Neural progenitor cell (in vitro differentiated cells): ENCODE results near the gene NTMT1. TPM values are rescaled to one million over a fixed set of nuclear protein-coding genes. Genes with fewer than 3 reads are reported as not detected.

ENCODE experiments used
- DNase-seq: peaks from one replicate; pipeline ENCODE4 v3.0.0-alpha.2; 2016; ENCODE audit warnings: low spot score
- H2AFZ ChIP-seq: fragments of 200-600 bp; sonication (generic); replicated peaks from 2 replicates; pipeline ENCODE4 v1.6.1; 2016; ENCODE audit warnings: antibody characterized with exemption
- H3F3A ChIP-seq: fragments of 200-600 bp; sonication (generic); 2 replicates; pipeline ENCODE4 v1.6.1; 2016; ENCODE audit warnings: antibody characterized with exemption, low read depth
- H3K27ac ChIP-seq: fragments of 200-600 bp; sonication (generic); 2 replicates; pipeline ENCODE4 v1.5.1; 2016; ENCODE audit warnings: mild to moderate bottlenecking
- H3K27me3 ChIP-seq: fragments of 200-600 bp; sonication (generic); 2 replicates; pipeline ENCODE4 v1.6.1; 2016; ENCODE audit warnings: mild to moderate bottlenecking, moderate library complexity
- H3K36me3 ChIP-seq: fragments of 200-600 bp; sonication (generic); 2 replicates; pipeline ENCODE4 v1.5.1; 2016
- H3K4me1 ChIP-seq: fragments of 200-600 bp; sonication (generic); 2 replicates; pipeline ENCODE4 v1.6.1; 2016; ENCODE audit warnings: mixed run types
- H3K4me2 ChIP-seq: fragments of 200-600 bp; sonication (generic); 2 replicates; pipeline ENCODE4 v1.6.1; 2016
- H3K4me3 ChIP-seq: fragments of 200-600 bp; sonication (generic); 2 replicates; pipeline ENCODE4 v1.5.1; 2016
- H3K79me2 ChIP-seq: fragments of 200-600 bp; sonication (generic); 2 replicates; pipeline ENCODE4 v1.6.1; 2016; ENCODE audit warnings: low read depth
- H3K9ac ChIP-seq: fragments of 200-600 bp; sonication (generic); 2 replicates; pipeline ENCODE4 v1.6.1; 2016
- H3K9me3 ChIP-seq: fragments of 200-600 bp; sonication (generic); 2 replicates; pipeline ENCODE4 v1.5.1; 2016; ENCODE audit warnings: low read depth
- H4K20me1 ChIP-seq: fragments of 200-600 bp; sonication (generic); 2 replicates; pipeline ENCODE4 v1.6.1; 2016; ENCODE audit warnings: low read depth
- H3K27ac Mint-ChIP-seq: 3 replicates; pipeline ENCODE4 v1.8.0; 2021; ENCODE audit warnings: mixed read lengths
- H3K27me3 Mint-ChIP-seq: 2 replicates; pipeline ENCODE4 v1.8.0; 2022; ENCODE audit warnings: low read depth, mild to moderate bottlenecking, inconsistent platforms, moderate library complexity, mixed read lengths; ENCODE audit not compliant: insufficient read depth
- H3K36me3 Mint-ChIP-seq: 3 replicates; pipeline ENCODE4 v1.8.0; 2021; ENCODE audit warnings: mixed read lengths
- H3K4me1 Mint-ChIP-seq: 3 replicates; pipeline ENCODE4 v1.8.0; 2021; ENCODE audit warnings: mixed read lengths
- H3K4me3 Mint-ChIP-seq: 3 replicates; pipeline ENCODE4 v1.8.0; 2021; ENCODE audit warnings: mild to moderate bottlenecking, moderate library complexity, mixed read lengths
- H3K9me3 Mint-ChIP-seq: 3 replicates; pipeline ENCODE4 v1.8.0; 2020; ENCODE audit warnings: mixed read lengths
- EZH2 ChIP-seq: fragments of 200-600 bp; sonication (generic); IDR thresholded peaks from 2 replicates; pipeline ENCODE4 v1.6.1; 2017; ENCODE audit warnings: antibody characterized with exemption, mild to moderate bottlenecking, moderate library complexity
- EZH2phosphoT487 ChIP-seq: fragments of 200-600 bp; sonication (generic); IDR thresholded peaks from 2 replicates; pipeline ENCODE4 v1.6.1; 2017; ENCODE audit warnings: antibody characterized with exemption
- total RNA-seq: library from RNA; depleted of rRNA; stranded (reverse); fragments of >200 nt; gene quantifications from 2 replicates; pipeline ENCODE4 v1.2.3, GENCODE V29; 2015; ENCODE audit warnings: low replicate concordance
- TF ChIP-seq, protein P1 (sequence below): fragments of 200-600 bp; sonication (generic); IDR thresholded peaks from 2 replicates; pipeline ENCODE4 v1.5.1; 2017; ENCODE audit warnings: antibody characterized with exemption, mild to moderate bottlenecking

Gene NTMT1
- total RNA-seq, 1 donor from 2014 or later = 22.2 TPM

DNA sequence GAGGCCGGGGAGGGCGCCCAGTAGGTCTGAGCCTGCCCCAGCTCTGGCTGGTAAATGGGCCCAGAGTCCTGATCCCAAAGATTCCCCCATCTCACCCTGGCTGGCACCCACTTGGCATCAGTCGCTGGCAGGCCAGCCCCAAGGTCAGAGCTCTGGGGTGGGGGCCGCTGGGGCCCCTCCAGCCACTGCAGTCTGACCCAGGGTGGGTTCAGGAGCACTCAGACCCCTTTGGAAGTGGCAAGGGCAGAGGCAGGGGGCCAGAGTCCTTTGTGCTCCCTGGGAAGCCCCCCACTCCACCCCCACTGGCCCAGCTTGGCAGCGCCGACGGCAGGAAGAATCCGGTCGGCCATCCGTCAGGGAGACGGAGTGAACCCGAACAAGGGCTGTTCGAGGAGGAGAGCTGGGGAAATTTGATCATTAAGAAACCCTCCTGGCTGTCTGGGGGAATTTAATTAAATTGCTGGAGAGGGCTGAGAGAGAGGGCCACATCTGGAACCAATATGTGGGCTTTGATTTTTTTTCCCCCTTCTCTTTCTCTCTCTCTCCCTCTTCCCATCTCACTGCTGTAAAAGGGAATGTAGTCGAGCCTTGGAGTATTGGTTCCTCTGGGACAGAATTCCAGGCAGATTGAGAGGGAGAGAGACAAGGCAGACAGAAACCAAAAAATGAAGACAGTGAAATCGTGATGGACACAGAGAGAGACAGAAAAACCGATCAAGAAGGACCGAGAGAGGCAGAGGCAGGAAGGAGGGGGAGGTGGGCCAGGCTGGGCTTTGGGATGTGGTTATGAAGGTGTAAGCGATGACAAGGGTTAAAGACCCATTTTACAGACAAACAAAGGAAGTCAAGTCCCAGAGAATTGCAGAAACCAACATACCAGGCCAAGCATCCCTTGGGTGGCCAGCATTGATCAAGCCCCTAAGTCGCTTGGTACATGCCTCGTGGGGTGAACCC, 24.0 kb downstream of the NTMT1 start:
- Histone ChIP-seq H3F3A (peaks cover 6% of the 10 kb centered on the region), H3K4me2 (no peak overlapping the region), H3K36me3 (no peaks in the 10 kb centered on the region), H3K9ac (no peak overlapping the region), H3K79me2 (no peaks in the 10 kb centered on the region), H3K9me3 (no peaks in the 10 kb centered on the region), H2AFZ (no peak overlapping the region), H3K4me3 (no peak overlapping the region), H3K27ac (no peak overlapping the region), H3K4me1 (no peaks in the 10 kb centered on the region), H3K27me3 (no peaks in the 10 kb centered on the region), H4K20me1 (no peaks in the 10 kb centered on the region)
- Mint-ChIP-seq H3K27me3 (peaks cover 8% of the 10 kb centered on the region), H3K9me3 (no peaks in the 10 kb centered on the region), H3K36me3 (no peaks in the 10 kb centered on the region), H3K4me3 (no peak overlapping the region), H3K4me1 (peaks cover 16% of the 10 kb centered on the region), H3K27ac (peak overlapping the region; percentile 65)
- no peak for DNase-seq
- TF ChIP-seq, protein P1, sequence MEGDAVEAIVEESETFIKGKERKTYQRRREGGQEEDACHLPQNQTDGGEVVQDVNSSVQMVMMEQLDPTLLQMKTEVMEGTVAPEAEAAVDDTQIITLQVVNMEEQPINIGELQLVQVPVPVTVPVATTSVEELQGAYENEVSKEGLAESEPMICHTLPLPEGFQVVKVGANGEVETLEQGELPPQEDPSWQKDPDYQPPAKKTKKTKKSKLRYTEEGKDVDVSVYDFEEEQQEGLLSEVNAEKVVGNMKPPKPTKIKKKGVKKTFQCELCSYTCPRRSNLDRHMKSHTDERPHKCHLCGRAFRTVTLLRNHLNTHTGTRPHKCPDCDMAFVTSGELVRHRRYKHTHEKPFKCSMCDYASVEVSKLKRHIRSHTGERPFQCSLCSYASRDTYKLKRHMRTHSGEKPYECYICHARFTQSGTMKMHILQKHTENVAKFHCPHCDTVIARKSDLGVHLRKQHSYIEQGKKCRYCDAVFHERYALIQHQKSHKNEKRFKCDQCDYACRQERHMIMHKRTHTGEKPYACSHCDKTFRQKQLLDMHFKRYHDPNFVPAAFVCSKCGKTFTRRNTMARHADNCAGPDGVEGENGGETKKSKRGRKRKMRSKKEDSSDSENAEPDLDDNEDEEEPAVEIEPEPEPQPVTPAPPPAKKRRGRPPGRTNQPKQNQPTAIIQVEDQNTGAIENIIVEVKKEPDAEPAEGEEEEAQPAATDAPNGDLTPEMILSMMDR = no peak
- TF ChIP-seq EZH2 = no peak
- TF ChIP-seq EZH2phosphoT487 = no peak

- H3K4me1 Mint-ChIP-seq = peaks cover 16% of the 10 kb centered on the region
- Histone ChIP-seq H3K27ac (no peak overlapping the region), H4K20me1 (no peaks in the 10 kb centered on the region), H3K79me2 (no peaks in the 10 kb centered on the region), H3K4me2 (no peak overlapping the region), H3K36me3 (no peaks in the 10 kb centered on the region), H3K27me3 (no peaks in the 10 kb centered on the region), H3K9me3 (no peaks in the 10 kb centered on the region), H3K4me1 (no peaks in the 10 kb centered on the region), H3K9ac (no peak overlapping the region), H3F3A (peaks cover 6% of the 10 kb centered on the region), H2AFZ (no peak overlapping the region), H3K4me3 (no peak overlapping the region)
- H3K27me3 Mint-ChIP-seq = peaks cover 8% of the 10 kb centered on the region
- TF ChIP-seq, protein P1 = no peak
- TF ChIP-seq EZH2 (no peak), EZH2phosphoT487 (no peak)
- H3K36me3 Mint-ChIP-seq = no peaks in the 10 kb centered on the region
- DNase-seq = no peak
- H3K27ac Mint-ChIP-seq = peak overlapping the region; percentile 65
- H3K4me3 Mint-ChIP-seq = no peak overlapping the region
- H3K9me3 Mint-ChIP-seq = no peaks in the 10 kb centered on the region
Measured at GRCh38 chr9:129650680-129651235, 24.8 kb downstream of the NTMT1 start.

GRCh38 chr9:129653823-129654553, 28.0 kb downstream of the NTMT1 start:
- H3K27ac ChIP-seq = no peak overlapping the region
- H3K4me2 ChIP-seq = no peak overlapping the region
- no peak overlapping the region for H2AFZ ChIP-seq
- H3K36me3 Mint-ChIP-seq = no peaks in the 10 kb centered on the region
- peaks cover 5% of the 10 kb centered on the region for H3K27me3 Mint-ChIP-seq
- H3K9me3 ChIP-seq = no peaks in the 10 kb centered on the region
- no peak overlapping the region for H3K4me3 Mint-ChIP-seq
- no peaks in the 10 kb centered on the region for H3K4me1 ChIP-seq
- H3K4me1 Mint-ChIP-seq = peaks cover 10% of the 10 kb centered on the region
- H3K9me3 Mint-ChIP-seq = no peaks in the 10 kb centered on the region
- H3K36me3 ChIP-seq = no peaks in the 10 kb centered on the region
- TF ChIP-seq EZH2 = no peak
- TF ChIP-seq, protein P1 = no peak
- TF ChIP-seq EZH2phosphoT487 = no peak
- H3K4me3 ChIP-seq = no peak overlapping the region
- peaks cover 6% of the 10 kb centered on the region for H3F3A ChIP-seq
- no peak for DNase-seq
- peak overlapping the region; percentile 46 for H3K27ac Mint-ChIP-seq
- no peaks in the 10 kb centered on the region for H3K27me3 ChIP-seq
- no peaks in the 10 kb centered on the region for H4K20me1 ChIP-seq
- no peaks in the 10 kb centered on the region for H3K79me2 ChIP-seq
- no peak overlapping the region for H3K9ac ChIP-seq
